ENCODE data around the gene CD27. TPM values are rescaled to one million over a fixed set of nuclear protein-coding genes. Genes with fewer than 3 reads are reported as not detected.

Gene CD27
- polyA plus RNA-seq, 3 donors = 0.08 to 1.2 (median 0.88) TPM

- H3K4me1 Mint-ChIP-seq = peaks cover 66% of the 10 kb centered on the region
- Histone ChIP-seq H3K27me3 (ENCODE audit: control insufficient read depth in 2 of 2, insufficient read depth in 2 of 2, low read length in 2 of 2) (no peaks in the 10 kb centered on the region), H3K4me2 (replicated peaks; ENCODE audit: extremely low read depth, low read length, poor library complexity, severe bottlenecking) (peak overlapping the region; percentile 54), H3K79me2 (ENCODE audit: insufficient read depth, low read length) (peaks cover 14% of the 10 kb centered on the region), H3K36me3 (replicated peaks in 1 of 2; ENCODE audit: control insufficient read depth in 1 of 2, insufficient read depth in 2 of 2, low read length in 2 of 2) (peaks cover 50 to 69% of the 10 kb centered on the region in 2 donors), H3K4me3 (replicated peaks in 1 of 3; ENCODE audit: low read depth in 2 of 3, low read length in 3 of 3) (peak overlapping the region in 1 of 3 experiments; percentile 55), H4K20me1 (ENCODE audit: insufficient read depth, low read length) (peaks cover 16% of the 10 kb centered on the region), H3K9me3 (replicated peaks in 1 of 2; ENCODE audit: control insufficient read depth in 1 of 2, insufficient read depth in 1 of 2, low read length in 2 of 2) (no peaks in the 10 kb centered on the region), H3K9ac (ENCODE audit: insufficient read depth, low read length, poor library complexity, severe bottlenecking) (peak overlapping the region; percentile 15), H3K27ac (ENCODE audit: low read depth in 1 of 2, low read length in 2 of 2) (peak overlapping the region; percentile 71 to 85), H3K4me1 (ENCODE audit: control insufficient read depth in 1 of 2, insufficient read depth in 2 of 2, low read length in 2 of 2) (peaks cover 51 to 59% of the 10 kb centered on the region in 2 donors), H2AFZ (ENCODE audit: insufficient read depth, low read depth, low read length, poor library complexity, severe bottlenecking) (no peak overlapping the region)
- peaks cover 70 to 80% of the 10 kb centered on the region in 2 donors for H3K36me3 Mint-ChIP-seq
- H3K9me3 Mint-ChIP-seq = no peaks in the 10 kb centered on the region
- TF ChIP-seq, protein P1, sequence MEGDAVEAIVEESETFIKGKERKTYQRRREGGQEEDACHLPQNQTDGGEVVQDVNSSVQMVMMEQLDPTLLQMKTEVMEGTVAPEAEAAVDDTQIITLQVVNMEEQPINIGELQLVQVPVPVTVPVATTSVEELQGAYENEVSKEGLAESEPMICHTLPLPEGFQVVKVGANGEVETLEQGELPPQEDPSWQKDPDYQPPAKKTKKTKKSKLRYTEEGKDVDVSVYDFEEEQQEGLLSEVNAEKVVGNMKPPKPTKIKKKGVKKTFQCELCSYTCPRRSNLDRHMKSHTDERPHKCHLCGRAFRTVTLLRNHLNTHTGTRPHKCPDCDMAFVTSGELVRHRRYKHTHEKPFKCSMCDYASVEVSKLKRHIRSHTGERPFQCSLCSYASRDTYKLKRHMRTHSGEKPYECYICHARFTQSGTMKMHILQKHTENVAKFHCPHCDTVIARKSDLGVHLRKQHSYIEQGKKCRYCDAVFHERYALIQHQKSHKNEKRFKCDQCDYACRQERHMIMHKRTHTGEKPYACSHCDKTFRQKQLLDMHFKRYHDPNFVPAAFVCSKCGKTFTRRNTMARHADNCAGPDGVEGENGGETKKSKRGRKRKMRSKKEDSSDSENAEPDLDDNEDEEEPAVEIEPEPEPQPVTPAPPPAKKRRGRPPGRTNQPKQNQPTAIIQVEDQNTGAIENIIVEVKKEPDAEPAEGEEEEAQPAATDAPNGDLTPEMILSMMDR (IDR thresholded peaks at IDR 0.05) = no peak
- peak; percentile 90 to 97 (median 95) for DNase-seq
- WGBS (ENCODE audit: insufficient coverage) = 0% methylated on average over 2 of the region's 15 CpGs
- intact Hi-C loops (cut with micrococcal nuclease) = loop anchor here (1.0 to 5.0 kb wide), 5 partner anchors 9 to 139 kb away; partner anchors contain the start of genes IFFO1 (in 1 of the 2) and VAMP1 (in 1 of the 2)
- H3K27me3 Mint-ChIP-seq (ENCODE audit: low read depth in 3 of 3) = peaks cover 0 to 2% (median 1%) of the 10 kb centered on the region in 3 donors
- H3K27ac Mint-ChIP-seq = peak overlapping the region; percentile 84 to 97 (median 94)
- peak overlapping the region; percentile 51 to 82 for H3K4me3 Mint-ChIP-seq
Measured at GRCh38 chr12:6461401-6462233, 16.9 kb downstream of the CD27 start.

DNA sequence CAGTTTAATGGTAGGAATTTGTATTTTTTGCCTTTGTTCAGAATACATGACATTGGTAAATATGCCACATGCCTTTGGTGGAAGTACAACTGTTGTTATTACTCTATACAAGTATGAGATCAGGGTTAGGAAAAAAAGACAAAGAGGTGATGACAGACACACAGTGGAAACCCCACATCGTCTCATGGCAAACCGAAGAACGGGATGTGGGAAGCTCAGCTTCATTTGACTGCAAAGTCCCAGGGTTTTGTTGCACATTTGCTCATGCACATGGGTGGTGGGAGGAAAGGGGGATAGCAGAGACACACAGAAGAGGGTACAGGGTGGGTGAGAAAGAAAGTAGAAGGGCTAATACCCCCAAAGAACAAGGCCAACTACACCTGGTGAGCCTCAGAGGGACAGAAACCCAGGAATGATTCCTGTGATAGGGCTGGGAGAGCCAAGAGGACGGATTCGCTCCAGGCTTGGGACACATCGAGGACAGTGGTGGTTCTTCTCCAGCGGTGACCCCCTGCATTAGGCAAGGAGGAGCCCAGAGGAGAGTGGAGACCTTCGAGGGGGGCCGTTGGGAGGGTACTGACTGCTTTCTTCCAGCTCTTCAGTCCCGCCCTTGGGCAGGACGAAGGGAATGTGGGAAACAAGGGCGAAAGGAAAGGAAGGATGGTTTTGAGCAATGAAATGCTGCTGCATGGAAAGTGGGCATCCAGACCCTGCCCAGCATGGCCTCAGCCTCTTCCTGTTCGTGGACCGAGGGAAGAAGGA is 17.7 kb downstream of the CD27 start:
- Histone ChIP-seq H3K27ac (ENCODE audit: low read depth in 1 of 2, low read length in 2 of 2) (peak overlapping the region; percentile 71 to 85), H3K36me3 (replicated peaks in 1 of 2; ENCODE audit: control insufficient read depth in 1 of 2, insufficient read depth in 2 of 2, low read length in 2 of 2) (peaks cover 45 to 66% of the 10 kb centered on the region in 2 donors), H3K9ac (ENCODE audit: insufficient read depth, low read length, poor library complexity, severe bottlenecking) (peak overlapping the region; percentile 9), H3K4me2 (replicated peaks; ENCODE audit: extremely low read depth, low read length, poor library complexity, severe bottlenecking) (peak overlapping the region; percentile 54), H4K20me1 (ENCODE audit: insufficient read depth, low read length) (peaks cover 16% of the 10 kb centered on the region), H3K4me3 (replicated peaks in 1 of 3; ENCODE audit: low read depth in 2 of 3, low read length in 3 of 3) (peak overlapping the region in 1 of 3 experiments; percentile 55), H2AFZ (ENCODE audit: insufficient read depth, low read depth, low read length, poor library complexity, severe bottlenecking) (no peak overlapping the region), H3K9me3 (replicated peaks in 1 of 2; ENCODE audit: control insufficient read depth in 1 of 2, insufficient read depth in 1 of 2, low read length in 2 of 2) (no peaks in the 10 kb centered on the region), H3K79me2 (ENCODE audit: insufficient read depth, low read length) (peaks cover 14% of the 10 kb centered on the region), H3K4me1 (ENCODE audit: control insufficient read depth in 1 of 2, insufficient read depth in 2 of 2, low read length in 2 of 2) (peaks cover 51 to 59% of the 10 kb centered on the region in 2 donors), H3K27me3 (ENCODE audit: control insufficient read depth in 2 of 2, insufficient read depth in 2 of 2, low read length in 2 of 2) (no peaks in the 10 kb centered on the region)
- H3K27ac Mint-ChIP-seq = peak overlapping the region; percentile 84 to 97 (median 94)
- H3K4me3 Mint-ChIP-seq = peak overlapping the region; percentile 56 to 82
- H3K4me1 Mint-ChIP-seq = peaks cover 66% of the 10 kb centered on the region
- no peaks in the 10 kb centered on the region for H3K9me3 Mint-ChIP-seq
- DNase-seq = peak in 1 of 3 donors; percentile 70
- TF ChIP-seq, protein P1 (IDR thresholded peaks at IDR 0.05) = no peak
- intact Hi-C loops (cut with micrococcal nuclease) = loop anchor here (1.0 to 5.0 kb wide), 5 partner anchors 8 to 140 kb away; partner anchors contain the start of genes IFFO1 (in 1 of the 2) and VAMP1 (in 1 of the 2)
- H3K27me3 Mint-ChIP-seq (ENCODE audit: low read depth in 3 of 3) = peaks cover 0 to 2% (median 1%) of the 10 kb centered on the region in 3 donors
- peaks cover 71 to 78% of the 10 kb centered on the region in 2 donors for H3K36me3 Mint-ChIP-seq
- 74% methylated on average over 9 of the region's 14 CpGs for WGBS (ENCODE audit: insufficient coverage)
